ENCODE results near the gene RASL10B.

- TF ChIP-seq EZH2 (IDR thresholded peaks at IDR 0.05; ENCODE audit: insufficient read depth, poor library complexity, severe bottlenecking) = no peak
- TF ChIP-seq EZH2phosphoT487 (IDR thresholded peaks at IDR 0.05; ENCODE audit: insufficient read depth, low read depth) = no peak
Measured at GRCh38 chr17:35788477-35789368, 57.3 kb downstream of the RASL10B start.
